Prostate gland (tissue), 2 donors: Measurements from ENCODE around the gene CEPT1. TPM values are rescaled to one million over a fixed set of nuclear protein-coding genes. Genes with fewer than 3 reads are reported as not detected.

Experiments used
- DNase-seq: peaks from one replicate; pipeline ENCODE4 v3.0.0-alpha.2; 2019; ENCODE audit warnings: low spot score
- H3K27ac ChIP-seq, 2 donors: fragments of 200-600 bp; sonication (generic); 2 replicates each; pipeline ENCODE4 v1.5.1; 2017 to 2019
- H3K27me3 ChIP-seq: fragments of 200-600 bp; sonication (generic); replicated peaks from 2 replicates; pipeline ENCODE4 v1.5.1; 2019; ENCODE audit not compliant: insufficient read depth
- H3K36me3 ChIP-seq, 2 donors: fragments of 200-600 bp; sonication (generic); 1 replicate in 1 of 2; 2 replicates in 1 of 2; pipeline versions ENCODE4 v1.5.1 to v1.8.1; 2017 to 2019
- H3K4me1 ChIP-seq: fragments of 200-600 bp; sonication (generic); replicated peaks from 2 replicates; pipeline ENCODE4 v1.5.1; 2019
- H3K4me3 ChIP-seq, 2 donors: fragments of 200-600 bp; sonication (generic); 2 replicates each; pipeline ENCODE4 v1.5.1; 2017 to 2019
- H3K9me3 ChIP-seq: fragments of 200-600 bp; sonication (generic); 2 replicates; pipeline ENCODE4 v1.5.1; 2017
- CTCF ChIP-seq, 4 experiments: fragments of 200-600 bp in 2 of 4; fragments of 450-650 bp in 2 of 4; sonication (generic) in 2 of 4; IDR thresholded peaks; 1 replicate in 3 of 4; 2 replicates in 1 of 4; pipeline ENCODE4 v1.5.1; 2016 to 2019; ENCODE audit warnings: antibody characterized with exemption in 4 of 4, mild to moderate bottlenecking in 2 of 4, moderate library complexity in 2 of 4
- POLR2A ChIP-seq: fragments of 450-650 bp; IDR thresholded peaks from one replicate; pipeline ENCODE4 v1.6.1; 2016; ENCODE audit warnings: antibody characterized with exemption, mild to moderate bottlenecking
- POLR2AphosphoS5 ChIP-seq: sonication (generic); formaldehyde crosslinking; IDR thresholded peaks from one replicate; pipeline ENCODE4 v1.6.1; 2017; ENCODE audit warnings: antibody characterized with exemption
- whole genome bisulfite sequencing: methylation state at CpG from one replicate; pipeline ENCODE4 v1.1.5; 2018; 5-methylcytosine and 5-hydroxymethylcytosine counted together
- intact Hi-C: fragments of 100-400 bp; cut with DNase I; formaldehyde crosslinking; loops from one replicate; pipeline ENCODE4 v1.14.2; 2022
- small RNA-seq, 2 donors: library from RNA; depleted of rRNA; stranded (forward); fragments of <200 nt; gene quantifications; one replicate each; pipeline ENCODE3, GENCODE V24; 2016
- total RNA-seq, 2 donors: library from RNA; depleted of rRNA; stranded (reverse); fragments of >200 nt; gene quantifications; one replicate each; pipeline ENCODE4 v1.1.0, GENCODE V29; 2016

CEPT1 gene
- total RNA-seq, 2 donors from 2014 or later, result 32.2 to 52.5 TPM

- Histone ChIP-seq H3K27me3 (no peaks in the 10 kb centered on the region), H3K9me3 (no peaks in the 10 kb centered on the region), H3K36me3 (no peaks in the 10 kb centered on the region), H3K4me1 (no peaks in the 10 kb centered on the region), H3K27ac (no peak overlapping the region), H3K4me3 (no peak overlapping the region)
- intact Hi-C loops, result no loop called here
- DNase-seq, result no peak
- TF ChIP-seq POLR2A (no peak), POLR2AphosphoS5 (no peak), CTCF (IDR thresholded peaks at IDR 0.05) (no peak)
- WGBS, result 86% methylated on average over 3 of the region's 3 CpGs
Observed at GRCh38 chr1:111232134-111232533, 92.1 kb downstream of the CEPT1 start.

GRCh38 chr1:111234258-111234657, 94.2 kb downstream of the CEPT1 start:
- TF ChIP-seq CTCF (IDR thresholded peaks at IDR 0.05) (no peak), POLR2AphosphoS5 (no peak), POLR2A (no peak)

More at GRCh38 chr1:111234258-111234657, 94.2 kb downstream of the CEPT1 start:
- Histone ChIP-seq H3K4me3 (no peak overlapping the region), H3K27ac (no peak overlapping the region), H3K36me3 (no peaks in the 10 kb centered on the region), H3K4me1 (no peaks in the 10 kb centered on the region), H3K27me3 (no peaks in the 10 kb centered on the region), H3K9me3 (no peaks in the 10 kb centered on the region)
- intact Hi-C loops, result no loop called here
- WGBS, result 85% methylated on average over 4 of the region's 4 CpGs
- DNase-seq, result no peak

Small RNA genes within 50 kb of the gene (small RNA-seq; reads per million reads assigned to genes)
- gene AL355816.1, result 0 reads per million in 2 donors

Other genes with a start within 250 kb of the CEPT1 start
- gene LRIF1, start 176.3 kb upstream of the CEPT1 start, total RNA-seq, result 10 to 100 TPM; 12.8 to 38.3 TPM
- 10 to 100 TPM; 33.3 to 47.8 TPM for gene DRAM2, start 130 bp upstream of the CEPT1 start, total RNA-seq
- 10 to 100 TPM; 25.4 to 37.2 TPM for gene DENND2D, start 60.4 kb downstream of the CEPT1 start, total RNA-seq
- 10 to 100 TPM in 1 of 2 donors, under 1 TPM in 1; 0.82 to 10.6 TPM for gene CHI3L2, start 87.5 kb downstream of the CEPT1 start, total RNA-seq
- gene CHIA, start 150.6 kb downstream of the CEPT1 start, total RNA-seq, result not detected